GM13977 (cell line): ENCODE results near the gene CEACAM21.

ENCODE experiments used
- DNase-seq: peaks from one replicate; pipeline ENCODE4 v3.0.0; 2012; ENCODE audit warnings: low spot score
- in situ Hi-C: fragments of 300-500 bp; cut with MboI; formaldehyde crosslinking; loops from one replicate; pipeline ENCODE4 v1.12.0; 2022; ENCODE audit warnings: low sequenced_read_pairs, low pct_unique_long_range_greater_than_20kb, mixed read lengths, inconsistent platforms; ENCODE audit not compliant: unreplicated experiment
- TF ChIP-seq, protein P1 (sequence below): IDR thresholded peaks from 2 replicates; pipeline ENCODE4 v1.5.1; 2012; ENCODE audit warnings: mild to moderate bottlenecking, control low read depth; ENCODE audit not compliant: insufficient read depth; ENCODE audit errors: extremely low read depth, missing control alignments

Gene CEACAM21

DNA sequence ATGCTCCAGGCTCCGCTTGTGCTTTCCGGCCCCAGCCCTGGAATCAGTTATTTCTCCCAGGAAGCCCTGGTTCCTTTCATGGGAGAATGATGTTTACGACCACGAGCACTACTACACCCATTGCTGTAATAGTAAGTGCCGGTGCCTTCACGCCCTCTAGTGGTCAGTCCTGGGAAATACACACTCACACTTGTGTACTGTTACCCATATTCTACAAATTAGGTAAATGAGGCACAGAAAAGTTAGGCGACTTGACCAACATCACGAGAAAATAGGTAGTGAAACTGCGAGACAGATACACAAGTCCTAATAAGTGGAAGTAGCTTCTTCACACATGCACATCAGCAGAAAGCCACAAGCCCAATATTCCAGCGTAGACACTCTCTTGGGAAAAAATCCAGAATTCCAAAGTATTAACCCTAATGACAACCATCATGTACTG lies 21.7 kb downstream of the CEACAM21 start:
- peak; percentile 88 for DNase-seq
- TF ChIP-seq, protein P1, sequence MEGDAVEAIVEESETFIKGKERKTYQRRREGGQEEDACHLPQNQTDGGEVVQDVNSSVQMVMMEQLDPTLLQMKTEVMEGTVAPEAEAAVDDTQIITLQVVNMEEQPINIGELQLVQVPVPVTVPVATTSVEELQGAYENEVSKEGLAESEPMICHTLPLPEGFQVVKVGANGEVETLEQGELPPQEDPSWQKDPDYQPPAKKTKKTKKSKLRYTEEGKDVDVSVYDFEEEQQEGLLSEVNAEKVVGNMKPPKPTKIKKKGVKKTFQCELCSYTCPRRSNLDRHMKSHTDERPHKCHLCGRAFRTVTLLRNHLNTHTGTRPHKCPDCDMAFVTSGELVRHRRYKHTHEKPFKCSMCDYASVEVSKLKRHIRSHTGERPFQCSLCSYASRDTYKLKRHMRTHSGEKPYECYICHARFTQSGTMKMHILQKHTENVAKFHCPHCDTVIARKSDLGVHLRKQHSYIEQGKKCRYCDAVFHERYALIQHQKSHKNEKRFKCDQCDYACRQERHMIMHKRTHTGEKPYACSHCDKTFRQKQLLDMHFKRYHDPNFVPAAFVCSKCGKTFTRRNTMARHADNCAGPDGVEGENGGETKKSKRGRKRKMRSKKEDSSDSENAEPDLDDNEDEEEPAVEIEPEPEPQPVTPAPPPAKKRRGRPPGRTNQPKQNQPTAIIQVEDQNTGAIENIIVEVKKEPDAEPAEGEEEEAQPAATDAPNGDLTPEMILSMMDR: peak; percentile 92
- in situ Hi-C loops: no loop called here

DNA sequence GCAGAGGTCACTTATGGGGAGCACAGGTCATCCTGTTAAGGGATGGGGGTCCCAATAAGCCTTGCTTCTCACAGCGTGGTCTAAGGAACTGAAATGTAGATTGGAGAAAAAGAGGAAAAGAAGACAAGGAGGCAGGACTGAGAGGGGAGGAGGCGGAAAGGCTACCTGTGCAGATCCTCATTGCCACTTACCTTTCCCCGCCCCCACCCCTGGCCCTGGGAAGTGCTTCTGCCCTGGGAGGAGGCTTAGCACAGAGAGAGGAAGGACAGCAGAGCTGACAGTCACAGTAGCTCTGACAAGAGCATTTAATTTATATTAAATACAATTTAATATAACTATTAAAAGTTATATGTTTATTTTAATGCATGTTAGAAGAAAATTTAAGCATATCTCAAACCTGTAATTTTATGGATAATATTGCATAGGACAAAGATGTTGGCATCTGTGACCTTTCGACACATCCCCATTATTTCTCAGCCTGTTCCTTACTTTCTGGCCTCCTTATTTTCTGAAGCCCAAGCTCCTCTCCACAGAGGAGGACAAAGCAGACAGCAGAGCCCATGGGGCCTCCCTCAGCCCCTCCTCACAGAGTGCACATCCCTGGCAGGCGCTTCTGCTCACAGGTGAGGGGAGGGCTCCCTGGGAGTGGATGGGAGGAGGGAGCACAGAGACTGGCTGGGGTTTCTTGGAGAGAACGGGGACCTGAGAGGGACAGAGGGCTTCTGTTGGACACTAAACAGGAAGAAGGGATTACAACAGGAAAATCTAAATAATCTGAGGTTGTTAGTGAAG lies 23.4 kb downstream of the CEACAM21 start:
- no peak for DNase-seq
- in situ Hi-C loops: no loop called here
- TF ChIP-seq, protein P1: no peak

DNA sequence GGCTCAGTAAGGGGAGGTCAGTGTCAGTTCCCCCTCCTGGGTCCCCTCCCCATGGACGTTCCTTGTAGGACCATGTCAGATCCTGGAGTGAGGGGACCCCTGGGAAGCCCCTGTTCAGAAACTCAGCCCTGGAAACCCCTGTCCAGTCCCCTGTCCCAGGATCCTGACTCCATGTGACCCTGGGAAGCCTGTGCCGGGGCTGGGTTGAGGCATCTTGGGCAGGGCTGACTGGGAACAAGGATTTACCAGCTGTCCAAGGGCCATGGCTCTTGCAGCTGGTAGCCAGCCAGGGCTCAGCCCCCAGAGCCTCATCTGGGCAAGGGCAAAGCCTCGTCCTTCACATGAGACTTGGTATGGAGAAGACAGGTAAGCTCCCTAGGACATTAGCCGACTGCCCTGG lies 25.8 kb downstream of the CEACAM21 start:
- no peak for DNase-seq
- TF ChIP-seq, protein P1: no peak
- in situ Hi-C loops: no loop called here

DNA sequence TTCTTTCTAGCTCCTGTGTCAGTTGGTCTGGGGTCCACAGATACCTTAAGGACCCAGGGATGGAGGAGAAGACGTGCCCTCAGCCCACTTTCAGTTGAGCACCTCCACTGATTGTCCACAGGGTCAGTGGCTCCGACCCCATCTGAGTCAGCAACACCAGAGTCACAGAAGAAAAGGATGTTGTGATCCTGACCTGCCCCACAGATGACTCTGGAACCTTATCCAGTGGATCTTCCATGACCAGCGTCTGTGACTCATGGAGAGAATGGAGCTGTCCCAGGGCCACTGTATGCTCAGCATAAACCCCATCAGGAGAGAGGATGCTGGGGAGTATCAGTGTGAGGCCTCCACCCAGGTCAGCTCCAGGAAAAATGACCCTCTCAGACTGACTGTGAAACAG lies 28.9 kb downstream of the CEACAM21 start:
- TF ChIP-seq, protein P1: no peak
- no peak for DNase-seq
- in situ Hi-C loops: no loop called here

DNA sequence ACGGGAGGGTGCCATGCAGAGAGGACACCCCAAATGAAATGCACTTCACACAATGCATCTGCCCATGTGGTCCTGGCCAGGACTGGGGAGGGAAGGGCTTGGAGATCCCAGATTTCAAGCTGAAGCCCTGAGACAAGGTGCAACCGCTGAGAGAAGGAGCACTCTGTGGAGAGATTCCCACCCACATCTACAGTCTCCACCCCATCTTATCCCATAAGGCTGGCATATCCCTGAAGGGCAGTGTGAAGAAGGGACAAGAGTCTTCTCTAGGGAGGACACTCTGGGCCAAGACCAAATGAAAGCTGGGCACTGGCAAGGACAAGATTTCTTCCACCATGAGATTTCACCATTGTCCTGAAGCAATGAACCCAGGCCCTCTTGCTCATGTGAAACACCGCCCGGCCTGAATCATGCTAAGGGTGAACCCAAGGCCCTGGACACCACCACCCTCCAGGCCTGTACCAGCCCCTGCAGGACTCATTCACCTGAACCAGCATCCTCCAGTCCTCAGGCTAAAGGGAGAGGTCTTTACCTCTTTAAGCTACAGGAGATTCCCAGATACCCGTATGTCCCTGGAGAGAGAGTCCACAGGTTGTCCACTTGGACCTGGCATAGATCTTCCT lies 30.4 kb downstream of the CEACAM21 start:
- in situ Hi-C loops: no loop called here
- DNase-seq: no peak
- TF ChIP-seq, protein P1: no peak

DNA sequence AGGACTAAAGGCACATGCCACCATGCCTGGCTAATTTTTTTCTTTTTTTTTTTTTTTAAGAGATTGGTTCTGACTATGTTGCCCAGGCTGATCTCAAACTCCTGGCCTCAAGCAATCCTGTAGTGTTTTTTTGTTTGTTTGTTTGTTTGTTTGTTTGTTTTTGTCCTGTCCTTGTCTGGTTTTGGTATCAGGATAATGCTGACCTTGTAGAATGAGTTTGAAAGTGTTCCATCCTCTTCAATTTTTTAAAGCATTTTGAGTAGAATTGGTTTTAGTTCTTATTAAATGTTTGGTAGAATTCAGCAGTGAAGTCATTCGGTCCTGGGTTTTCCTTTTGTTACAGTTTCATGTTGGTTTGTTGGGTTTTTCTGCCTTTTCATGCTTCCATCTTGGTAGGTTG lies 31.7 kb downstream of the CEACAM21 start:
- no peak for DNase-seq
- TF ChIP-seq, protein P1: no peak
- in situ Hi-C loops: no loop called here
